KOPT-K1 (cell line): ENCODE measurements around the gene DNA2.
A peak's percentile ranks its signal among the peaks of the same experiment; 100 is the strongest.
"Not testable (repeated sequence)": the region's sequence is repeated elsewhere in the genome, so short reads cannot be mapped to it uniquely, and the experiment has no call there.

Experiments used
- H3K27ac ChIP-seq: fragments of 200-600 bp; sonication (generic); 2 replicates; pipeline ENCODE4 v1.5.1; 2016; ENCODE audit warnings: antibody characterized with exemption, mild to moderate bottlenecking, low read depth, low read length; ENCODE audit not compliant: poor library complexity, severe bottlenecking
- H3K36me3 ChIP-seq: fragments of 200-600 bp; sonication (generic); 2 replicates; pipeline ENCODE4 v1.5.1; 2017; ENCODE audit warnings: antibody characterized with exemption, mild to moderate bottlenecking, low read length, moderate library complexity; ENCODE audit not compliant: insufficient read depth
- H3K9me3 ChIP-seq: fragments of 200-600 bp; sonication (generic); 2 replicates; pipeline ENCODE4 v1.5.1; 2017; ENCODE audit warnings: antibody characterized with exemption, low read length, mild to moderate bottlenecking; ENCODE audit not compliant: insufficient read depth, poor library complexity, severe bottlenecking

Gene DNA2

GRCh38 chr10:68469838-68470237 lies 1.9 kb downstream of the DNA2 start:
- H3K36me3 ChIP-seq: peaks cover 52% of the 10 kb centered on the region
- no peak overlapping the region for H3K27ac ChIP-seq
- no peaks in the 10 kb centered on the region for H3K9me3 ChIP-seq

- H3K36me3 ChIP-seq: peaks cover 99% of the 10 kb centered on the region
- H3K27ac ChIP-seq, H3K9me3 ChIP-seq: not testable (repeated sequence)
These were observed 7.0 kb downstream of the DNA2 start for GRCh38 chr10:68464729-68465128.

GRCh38 chr10:68463365-68464093 lies 8.2 kb downstream of the DNA2 start:
- H3K27ac ChIP-seq: no peak overlapping the region
- H3K36me3 ChIP-seq: peaks cover 99% of the 10 kb centered on the region
- H3K9me3 ChIP-seq: no peaks in the 10 kb centered on the region

DNA sequence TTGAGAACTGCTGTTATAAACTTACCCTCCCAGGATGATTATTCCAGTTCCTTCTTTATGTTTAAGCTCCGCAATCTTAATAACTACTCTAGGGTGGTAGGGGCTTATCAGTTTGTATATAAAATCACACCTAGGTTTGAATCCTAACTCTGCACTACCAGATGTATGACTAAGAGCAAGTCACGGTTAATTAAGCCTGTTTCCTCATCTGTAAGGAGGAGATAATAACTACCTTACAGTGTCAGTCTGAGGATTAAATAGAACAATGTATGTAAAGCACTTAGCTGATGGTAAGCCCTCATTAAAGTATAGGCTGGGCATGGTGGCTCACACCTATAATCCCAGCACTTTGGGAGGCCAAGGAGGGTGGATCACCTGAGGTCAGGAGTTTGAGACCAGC lies 9.2 kb downstream of the DNA2 start:
- Histone ChIP-seq H3K27ac (no peak overlapping the region), H3K36me3 (peaks cover 99% of the 10 kb centered on the region), H3K9me3 (no peaks in the 10 kb centered on the region)

DNA sequence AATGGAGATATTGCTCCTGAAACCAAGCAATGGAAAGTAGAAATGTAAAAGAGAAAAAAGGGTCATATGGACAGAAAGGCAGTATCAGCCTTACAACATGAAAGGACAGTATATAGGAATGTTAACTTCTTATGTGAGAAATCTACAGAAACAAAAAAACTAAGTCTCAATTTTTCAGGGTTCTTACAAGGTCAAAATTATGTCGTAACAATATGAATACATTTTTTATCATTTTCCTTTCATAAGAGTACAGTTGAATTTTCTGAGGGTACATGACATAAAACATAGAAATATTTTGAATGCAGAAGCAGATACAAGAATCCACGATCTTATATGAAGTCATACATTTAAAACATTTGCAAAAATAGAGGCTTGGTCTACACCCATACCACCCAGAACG lies 10.7 kb downstream of the DNA2 start:
- Histone ChIP-seq H3K9me3 (no peaks in the 10 kb centered on the region), H3K27ac (no peak overlapping the region), H3K36me3 (peaks cover 99% of the 10 kb centered on the region)

GRCh38 chr10:68449698-68450097 lies 22.1 kb downstream of the DNA2 start:
- peaks cover 100% of the 10 kb centered on the region for H3K36me3 ChIP-seq
- not testable (repeated sequence) for H3K9me3 ChIP-seq, H3K27ac ChIP-seq

DNA sequence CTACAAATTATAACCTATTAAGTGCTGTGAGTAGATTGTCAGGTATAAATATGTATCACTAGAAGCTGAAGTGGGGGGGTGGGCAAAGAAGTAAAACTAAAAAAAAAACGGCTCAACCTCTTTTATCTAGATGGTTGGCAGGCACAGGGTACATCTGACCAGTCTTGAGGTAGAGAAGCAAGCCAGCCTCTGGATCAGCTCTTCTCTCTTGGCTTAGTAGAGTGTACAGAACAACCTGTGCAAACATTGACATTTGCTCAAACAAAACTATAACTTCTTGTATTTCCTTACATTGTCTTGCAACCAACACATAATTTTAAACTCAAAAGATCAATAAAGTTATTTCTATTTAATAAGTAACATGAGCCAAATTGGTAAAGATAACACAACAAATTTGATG lies 25.6 kb downstream of the DNA2 start:
- Histone ChIP-seq H3K27ac (no peak overlapping the region), H3K36me3 (peaks cover 97% of the 10 kb centered on the region), H3K9me3 (no peaks in the 10 kb centered on the region)

DNA sequence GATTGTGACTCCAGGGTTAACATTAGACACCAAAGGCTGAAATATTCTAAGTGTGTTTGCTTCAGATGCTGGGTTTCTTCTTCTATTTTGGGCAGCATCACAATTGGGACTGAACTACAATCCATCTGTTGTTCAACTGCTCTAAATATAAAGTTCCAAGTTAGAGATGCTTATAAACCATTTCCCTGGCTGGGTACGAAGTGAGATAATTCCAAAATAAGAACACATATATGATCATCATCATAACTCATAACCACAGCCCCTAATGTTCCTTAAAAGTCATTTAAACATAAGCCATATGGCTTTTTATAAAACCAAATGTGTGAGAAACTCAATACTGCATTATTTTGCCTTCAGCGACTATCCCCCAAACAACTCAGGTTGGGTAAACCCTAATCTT lies 28.8 kb downstream of the DNA2 start:
- H3K9me3 ChIP-seq: no peaks in the 10 kb centered on the region
- H3K27ac ChIP-seq: no peak overlapping the region
- H3K36me3 ChIP-seq: peaks cover 97% of the 10 kb centered on the region

- Histone ChIP-seq H3K9me3 (no peaks in the 10 kb centered on the region), H3K36me3 (peaks cover 97% of the 10 kb centered on the region), H3K27ac (no peak overlapping the region)
These were observed 30.9 kb downstream of the DNA2 start for GRCh38 chr10:68440898-68441297.

DNA sequence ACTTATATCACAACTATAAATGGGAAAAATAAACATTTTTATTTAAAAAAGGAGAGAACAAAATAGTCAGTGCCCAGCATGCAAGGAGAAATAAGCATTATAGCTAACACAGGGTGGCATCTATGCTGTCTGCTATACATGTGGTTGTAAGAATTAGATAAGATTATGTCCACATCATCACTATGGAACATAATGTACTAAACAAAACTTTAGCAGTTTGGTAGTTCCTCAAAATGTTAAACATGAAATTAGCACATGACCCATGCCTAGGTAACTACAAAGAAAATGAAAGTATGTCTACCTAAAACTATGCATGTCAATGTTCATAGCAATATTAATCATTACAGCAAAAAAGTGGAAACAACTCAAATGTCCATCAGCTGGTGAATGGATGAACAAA lies 36.0 kb downstream of the DNA2 start:
- H3K9me3 ChIP-seq: no peaks in the 10 kb centered on the region
- H3K27ac ChIP-seq: no peak overlapping the region
- peaks cover 100% of the 10 kb centered on the region for H3K36me3 ChIP-seq

GRCh38 chr10:68434657-68435056 lies 37.1 kb downstream of the DNA2 start:
- Histone ChIP-seq H3K36me3 (peaks cover 100% of the 10 kb centered on the region), H3K27ac (no peak overlapping the region), H3K9me3 (no peaks in the 10 kb centered on the region)

DNA sequence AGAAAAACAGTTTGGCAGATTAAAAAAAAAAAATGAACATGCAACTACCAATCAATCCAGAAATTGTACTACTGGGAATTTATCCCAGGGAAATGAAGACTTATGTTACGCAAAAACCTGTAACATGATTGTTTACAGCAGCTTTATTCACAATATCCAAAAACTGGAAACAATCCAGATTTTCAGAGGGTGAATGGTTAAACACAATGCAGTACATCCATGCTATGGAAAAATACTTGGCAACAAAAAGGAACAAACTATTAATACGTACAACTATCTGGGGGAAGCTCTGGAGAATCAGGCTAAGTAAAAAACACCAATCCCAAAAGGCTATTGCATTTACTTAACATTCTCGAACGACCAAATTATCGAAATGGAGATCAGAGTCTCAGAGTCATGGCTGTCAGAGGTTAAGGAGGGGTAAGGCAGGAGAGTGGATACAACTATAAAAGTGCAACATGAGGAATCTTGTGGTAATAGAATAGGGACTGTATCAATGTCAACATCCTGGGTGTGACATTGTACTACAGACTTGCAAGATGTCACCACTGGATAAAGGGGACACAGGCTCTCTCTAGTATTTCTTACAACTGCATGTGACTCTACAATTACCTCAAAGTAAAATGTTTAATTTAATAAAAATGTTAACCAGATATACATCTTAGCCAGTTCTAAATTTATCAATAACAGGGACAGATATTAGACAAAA lies 43.2 kb downstream of the DNA2 start:
- H3K27ac ChIP-seq: no peak overlapping the region
- no peaks in the 10 kb centered on the region for H3K9me3 ChIP-seq
- peaks cover 94% of the 10 kb centered on the region for H3K36me3 ChIP-seq

DNA sequence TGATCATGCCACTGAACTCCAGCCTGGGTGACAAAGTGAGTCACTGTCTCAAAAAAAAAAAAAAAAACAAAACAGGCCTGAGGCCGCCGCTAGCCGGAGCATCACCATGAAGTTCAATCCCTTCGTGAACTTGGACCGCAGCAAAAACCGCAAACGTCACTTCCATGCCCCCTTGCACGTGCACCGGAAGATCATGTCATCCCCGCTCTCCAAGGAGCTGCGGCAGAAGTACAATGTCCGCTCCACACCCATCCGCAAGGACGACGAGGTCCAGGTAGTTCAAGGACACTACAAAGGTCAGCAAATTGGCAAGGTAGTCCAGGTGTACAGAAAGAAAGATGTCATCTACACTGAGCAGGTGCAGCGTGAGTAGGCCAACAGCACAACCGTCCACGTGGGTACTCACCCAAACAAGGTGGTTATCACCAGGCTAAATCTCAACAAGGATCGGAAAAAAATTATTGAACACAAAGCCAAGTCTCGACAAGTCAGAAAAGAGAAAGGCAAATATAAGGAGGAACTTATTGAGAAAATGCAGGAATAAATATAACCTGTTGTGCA lies 47.2 kb downstream of the DNA2 start:
- Histone ChIP-seq H3K36me3 (peaks cover 90% of the 10 kb centered on the region), H3K27ac (no peak overlapping the region), H3K9me3 (no peaks in the 10 kb centered on the region)

DNA sequence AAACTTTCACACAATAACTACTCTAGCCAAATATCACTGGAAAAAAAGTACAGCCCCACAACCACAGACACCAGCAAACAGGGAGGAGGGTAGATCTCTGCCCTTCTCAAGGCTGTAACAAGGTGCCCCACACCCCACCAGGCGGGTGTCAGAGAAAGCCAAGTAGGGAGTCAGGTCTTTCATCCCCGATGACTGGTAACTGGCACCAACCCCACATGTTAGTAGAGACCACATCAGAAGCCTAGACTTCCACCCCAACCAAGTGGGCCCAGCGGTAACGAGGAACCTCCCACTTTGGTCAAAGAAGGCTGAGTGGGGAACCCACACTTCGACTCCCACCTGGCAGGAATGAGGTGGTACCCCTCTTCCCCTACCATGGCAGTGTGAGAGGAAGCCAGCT lies 48.3 kb downstream of the DNA2 start:
- Histone ChIP-seq H3K27ac (peak overlapping the region; percentile 15), H3K36me3 (peaks cover 90% of the 10 kb centered on the region), H3K9me3 (no peaks in the 10 kb centered on the region)

- no peak overlapping the region for H3K27ac ChIP-seq
- no peaks in the 10 kb centered on the region for H3K9me3 ChIP-seq
- peaks cover 91% of the 10 kb centered on the region for H3K36me3 ChIP-seq
These were observed 52.4 kb downstream of the DNA2 start for GRCh38 chr10:68419376-68419775.
